ENCODE results near the gene CHD1L. TPM values are rescaled to one million over a fixed set of nuclear protein-coding genes. Genes with fewer than 3 reads are reported as not detected.

The CHD1L gene
- polyA plus RNA-seq, 3 donors, result 13.1 to 23.0 (median 15.2) TPM

GRCh38 chr1:147267711-147268110 lies 25.2 kb downstream of the CHD1L start:
- Mint-ChIP-seq H3K27ac (no peak overlapping the region), H3K27me3 (ENCODE audit: low read depth in 3 of 3) (peaks cover 0 to 3% (median 0%) of the 10 kb centered on the region in 3 donors), H3K9me3 (no peaks in the 10 kb centered on the region), H3K36me3 (peaks cover 80 to 94% of the 10 kb centered on the region in 2 donors), H3K4me3 (no peak overlapping the region), H3K4me1 (no peaks in the 10 kb centered on the region)
- H3K4me3 ChIP-seq (replicated peaks in 1 of 3; ENCODE audit: low read depth in 2 of 3, low read length in 3 of 3), result no peak overlapping the region
- H2AFZ ChIP-seq (ENCODE audit: insufficient read depth, low read depth, low read length, poor library complexity, severe bottlenecking), result no peak overlapping the region
- H3K27me3 ChIP-seq (ENCODE audit: control insufficient read depth in 2 of 2, insufficient read depth in 2 of 2, low read length in 2 of 2), result no peaks in the 10 kb centered on the region
- TF ChIP-seq CTCF (IDR thresholded peaks at IDR 0.05), result no peak
- DNase-seq, result no peak
- H3K27ac ChIP-seq (ENCODE audit: low read depth in 1 of 2, low read length in 2 of 2), result no peak overlapping the region
- H4K20me1 ChIP-seq (ENCODE audit: insufficient read depth, low read length), result no peaks in the 10 kb centered on the region
- 92% methylated on average over 2 of the region's 4 CpGs for WGBS (ENCODE audit: insufficient coverage)
- no peaks in the 10 kb centered on the region for H3K4me1 ChIP-seq (ENCODE audit: control insufficient read depth in 1 of 2, insufficient read depth in 2 of 2, low read length in 2 of 2)
- H3K9me3 ChIP-seq (replicated peaks in 1 of 2; ENCODE audit: control insufficient read depth in 1 of 2, insufficient read depth in 1 of 2, low read length in 2 of 2), result no peaks in the 10 kb centered on the region
- peaks cover 80 to 98% of the 10 kb centered on the region in 2 donors for H3K36me3 ChIP-seq (replicated peaks in 1 of 2; ENCODE audit: control insufficient read depth in 1 of 2, insufficient read depth in 2 of 2, low read length in 2 of 2)
- no peak overlapping the region for H3K9ac ChIP-seq (ENCODE audit: insufficient read depth, low read length, poor library complexity, severe bottlenecking)
- no peaks in the 10 kb centered on the region for H3K79me2 ChIP-seq (ENCODE audit: insufficient read depth, low read length)
- intact Hi-C loops (cut with micrococcal nuclease), result no loop called here
- H3K4me2 ChIP-seq (replicated peaks; ENCODE audit: extremely low read depth, low read length, poor library complexity, severe bottlenecking), result no peak overlapping the region

GRCh38 chr1:147270721-147271120 lies 28.2 kb downstream of the CHD1L start:
- H3K27me3 ChIP-seq (ENCODE audit: control insufficient read depth in 2 of 2, insufficient read depth in 2 of 2, low read length in 2 of 2), result no peaks in the 10 kb centered on the region
- H3K9ac ChIP-seq (ENCODE audit: insufficient read depth, low read length, poor library complexity, severe bottlenecking), result no peak overlapping the region
- H3K4me3 ChIP-seq (replicated peaks in 1 of 3; ENCODE audit: low read depth in 2 of 3, low read length in 3 of 3), result no peak overlapping the region
- no peaks in the 10 kb centered on the region for H4K20me1 ChIP-seq (ENCODE audit: insufficient read depth, low read length)
- no peak overlapping the region for H2AFZ ChIP-seq (ENCODE audit: insufficient read depth, low read depth, low read length, poor library complexity, severe bottlenecking)
- no peaks in the 10 kb centered on the region for H3K4me1 ChIP-seq (ENCODE audit: control insufficient read depth in 1 of 2, insufficient read depth in 2 of 2, low read length in 2 of 2)
- Mint-ChIP-seq H3K27me3 (ENCODE audit: low read depth in 3 of 3) (peaks cover 0 to 1% (median 0%) of the 10 kb centered on the region in 3 donors), H3K36me3 (peaks cover 68 to 71% of the 10 kb centered on the region in 2 donors), H3K4me3 (no peak overlapping the region), H3K9me3 (no peaks in the 10 kb centered on the region), H3K27ac (no peak overlapping the region), H3K4me1 (no peaks in the 10 kb centered on the region)
- no peak overlapping the region for H3K27ac ChIP-seq (ENCODE audit: low read depth in 1 of 2, low read length in 2 of 2)
- H3K36me3 ChIP-seq (replicated peaks in 1 of 2; ENCODE audit: control insufficient read depth in 1 of 2, insufficient read depth in 2 of 2, low read length in 2 of 2), result peaks cover 75 to 95% of the 10 kb centered on the region in 2 donors
- TF ChIP-seq CTCF (IDR thresholded peaks at IDR 0.05), result no peak
- intact Hi-C loops (cut with micrococcal nuclease), result loop anchor here (10.0 kb wide), 2 partner anchors 354 to 624 kb away; no protein-coding TSS in a partner anchor
- H3K4me2 ChIP-seq (replicated peaks; ENCODE audit: extremely low read depth, low read length, poor library complexity, severe bottlenecking), result no peak overlapping the region
- WGBS (ENCODE audit: insufficient coverage), result no CpG with 5 or more reads among the region's 2 CpGs
- no peak for DNase-seq
- no peaks in the 10 kb centered on the region for H3K79me2 ChIP-seq (ENCODE audit: insufficient read depth, low read length)
- no peaks in the 10 kb centered on the region for H3K9me3 ChIP-seq (replicated peaks in 1 of 2; ENCODE audit: control insufficient read depth in 1 of 2, insufficient read depth in 1 of 2, low read length in 2 of 2)
